HepG2 (cell line): Measurements from ENCODE around the gene CACNA1H. TPM values are rescaled to one million over a fixed set of nuclear protein-coding genes. Genes with fewer than 3 reads are reported as not detected.

Experiments used
- ATAC-seq: fragments of 200-7000 bp; cut with Tn5 transposase; 3 replicates; pipeline ENCODE4 v1.9.1; 2020; ENCODE audit warnings: mild to moderate bottlenecking, moderate library complexity
- BruUV-seq: library from RNA; stranded (reverse); fragments of 400-500 nt; replicated peaks from 2 replicates; lab custom pipeline; 2021; lab: Mats Ljungman, UMichigan
- CTCF ChIA-PET: fragments of 300-600 bp; formaldehyde crosslinking; extraction: SDS; loops from one replicate; lab custom pipeline; 2021; ENCODE audit warnings: low total read pairs, inconsistent platforms, low intra/inter-chr PET ratio; lab: Yijun Ruan, JAX
- POLR2A ChIA-PET: fragments of 350-600 bp; sonication (Branson Sonifier 250); formaldehyde crosslinking; loops from one replicate; lab custom pipeline; 2020; ENCODE audit warnings: antibody characterized with exemption, inconsistent platforms; lab: Yijun Ruan, JAX
- DNase-seq: peaks from one replicate; pipeline ENCODE4 v3.0.0-alpha.2; 2015; ENCODE audit warnings: low spot score
- FAIRE-seq: peaks from 3 replicates; lab custom pipeline; 2011; peaks lifted over from hg19 to GRCh38; lab: Jason Lieb, UNC
- H2AFZ ChIP-seq: one replicate; pipeline ENCODE4 v1.6.1; 2011; ENCODE audit warnings: low read length, inconsistent platforms
- H3K27ac ChIP-seq: fragments of 300-600 bp; 3 replicates; pipeline ENCODE4 v1.8.0; 2011; ENCODE audit warnings: mixed run types, mild to moderate bottlenecking, mixed read lengths, low read length, inconsistent platforms; ENCODE audit not compliant: insufficient read depth; ENCODE audit errors: extremely low read length
- H3K27me3 ChIP-seq, 2 experiments: fragments of 200-600 bp in 1 of 2; 2 replicates in 1 of 2; 3 replicates in 1 of 2; pipeline versions ENCODE4 v1.6.0 to v1.8.0; 2011; ENCODE audit warnings: low read length in 2 of 2, mild to moderate bottlenecking in 2 of 2, moderate library complexity in 2 of 2, inconsistent platforms in 1 of 2; ENCODE audit not compliant: insufficient read depth in 2 of 2, control insufficient read depth in 1 of 2
- H3K36me3 ChIP-seq, 2 experiments: fragments of 200-600 bp in 1 of 2; replicated peaks in 1 of 2; 2 replicates in 1 of 2; 3 replicates in 1 of 2; pipeline versions ENCODE4 v1.5.1 to v1.8.0; 2011; ENCODE audit warnings: low read length in 2 of 2, inconsistent platforms in 1 of 2; ENCODE audit not compliant: insufficient read depth in 2 of 2, control insufficient read depth in 1 of 2
- H3K4me1 ChIP-seq: 2 replicates; pipeline ENCODE4 v1.5.1; 2012; ENCODE audit warnings: low read length, inconsistent platforms; ENCODE audit not compliant: insufficient read depth
- H3K4me2 ChIP-seq: 2 replicates; pipeline ENCODE4 v1.6.0; 2011; ENCODE audit warnings: low read depth, low read length, inconsistent platforms
- H3K4me3 ChIP-seq, 3 experiments: fragments of 200-600 bp in 1 of 3; sonication (generic), shearing (Covaris generic) in 1 of 3; replicated peaks in 1 of 3; 2 replicates each; pipeline ENCODE4 v1.5.1; 2011 to 2016; ENCODE audit warnings: low read length in 3 of 3, inconsistent platforms in 2 of 3, low read depth in 2 of 3, mild to moderate bottlenecking in 2 of 3, control low read depth in 1 of 3, mixed read lengths in 1 of 3; ENCODE audit not compliant: insufficient read depth in 1 of 3
- H3K79me2 ChIP-seq: one replicate; pipeline ENCODE4 v1.6.1; 2011; ENCODE audit warnings: low read length, inconsistent platforms; ENCODE audit not compliant: insufficient read depth
- H3K9ac ChIP-seq: 2 replicates; pipeline ENCODE4 v1.6.0; 2011; ENCODE audit warnings: mild to moderate bottlenecking, low read depth, low read length, inconsistent platforms; ENCODE audit not compliant: insufficient read depth
- H3K9me3 ChIP-seq: 2 replicates; pipeline ENCODE4 v1.5.1; 2012; ENCODE audit warnings: mild to moderate bottlenecking, low read length
- H4K20me1 ChIP-seq: 2 replicates; pipeline ENCODE4 v1.6.0; 2011; ENCODE audit warnings: inconsistent platforms, mild to moderate bottlenecking, low read length, moderate library complexity; ENCODE audit not compliant: insufficient read depth
- BHLHE40 ChIP-seq: IDR thresholded peaks from 2 replicates; pipeline ENCODE4 v1.6.1; 2011; ENCODE audit warnings: low read length, improper control_type of control experiment
- U2AF2 ChIP-seq: fragments of 200-400 bp; formaldehyde crosslinking; IDR thresholded peaks from 2 replicates; pipeline ENCODE4 v1.6.1; 2017; ENCODE audit warnings: low read depth, mild to moderate bottlenecking, low read length
- WGBS: methylation state at CpG from one replicate; pipeline ENCODE4 v1.1.6; 2017; ENCODE audit warnings: low lambda C conversion rate; 5-methylcytosine and 5-hydroxymethylcytosine counted together
- in situ Hi-C: cut with HindIII; loops from 2 replicates; pipeline ENCODE4 v1.10.0; 2017; ENCODE audit warnings: low pct_unique_long_range_greater_than_20kb; ENCODE audit not compliant: extremely low pct_ligation_motif_present
- intact Hi-C: fragments of 100-400 bp; cut with micrococcal nuclease; formaldehyde crosslinking; loops from one replicate; pipeline ENCODE4 v1.10.0; 2022; ENCODE audit not compliant: unreplicated experiment
- polyA plus RNA-seq, 8 experiments: library from polyadenylated mRNA; depleted of rRNA in 3 of 8; stranded (reverse) in 7 of 8; unstranded in 1 of 8; fragments of >200 nt; fragmentation: Illumina TruSeq in 4 of 8; extraction: Trizol in 4 of 8; gene quantifications; 2 replicates each; pipeline versions ENCODE4 v1.2.1 to v1.2.3, GENCODE V29; 2011 to 2016; ENCODE audit warnings: low read depth in 4 of 8, missing spikeins in 1 of 8, mixed read lengths in 1 of 8; ENCODE audit not compliant: insufficient read depth in 1 of 8
- total RNA-seq, 5 experiments: library from RNA; depleted of rRNA; stranded (reverse); fragments of >200 nt; fragmentation: Illumina TruSeq; extraction: Trizol; gene quantifications; 2 replicates each; pipeline ENCODE4 v1.2.3, GENCODE V29; 2016; ENCODE audit warnings: low read depth in 1 of 5
- TF ChIP-seq, protein P1 (sequence below): sonication (generic); formaldehyde crosslinking; IDR thresholded peaks from 2 replicates; pipeline ENCODE4 v1.4.0; 2020; ENCODE audit warnings: missing genetic modification reagents

Gene CACNA1H
- total and polyA plus RNA-seq, 2 of the 13 experiments (the other 11 are each of a cell fraction or from before 2014, with no cell fraction given): 0.40 to 1.8 TPM

DNA sequence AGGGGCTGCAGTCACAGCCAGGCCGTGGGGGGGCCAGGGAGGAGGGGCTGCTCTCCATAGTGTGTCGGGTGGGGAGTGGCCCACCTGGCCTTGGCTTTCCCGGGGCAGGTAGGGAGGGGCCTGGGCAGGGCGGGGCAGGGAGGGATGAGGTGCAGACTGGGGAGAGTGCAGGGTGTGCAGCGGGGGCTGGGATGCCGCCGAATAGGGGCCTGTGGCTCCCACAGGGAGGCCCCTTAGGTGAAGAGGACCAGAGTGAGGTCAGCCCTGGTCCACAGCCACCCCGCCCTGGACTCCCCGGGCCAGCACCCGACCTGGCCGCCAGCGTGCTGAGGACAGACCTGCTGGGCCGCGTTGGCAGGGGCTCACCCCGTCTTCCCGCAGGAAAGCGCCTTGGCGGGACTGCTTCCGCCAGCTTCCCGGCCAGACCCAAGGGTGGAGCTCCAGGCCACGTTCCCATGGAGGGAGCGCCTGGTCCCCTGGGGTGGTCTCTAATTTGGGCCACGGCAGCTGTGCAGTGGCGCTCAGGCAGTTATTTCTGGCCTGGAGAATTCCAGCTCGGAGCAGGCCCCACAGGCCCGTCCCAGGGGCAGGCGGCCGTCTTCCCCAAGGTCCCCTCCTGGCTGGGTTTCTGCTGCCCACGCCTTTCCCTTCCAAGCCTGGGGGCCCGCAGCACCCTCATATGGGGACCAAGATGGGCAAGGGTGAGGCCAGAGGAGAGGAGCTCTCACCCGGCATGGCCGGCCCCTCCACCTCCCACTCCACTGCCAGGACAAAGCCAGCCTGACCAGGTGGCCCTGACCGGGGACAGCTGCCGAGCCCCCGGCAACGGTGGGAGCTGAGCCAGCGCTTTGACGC lies 27.9 kb downstream of the CACNA1H start:
- peaks cover 4% of the 10 kb centered on the region; the same call in 1 of the 2 replicates for H4K20me1 ChIP-seq
- 61% methylated on average over 11 of the region's 38 CpGs for WGBS
- in situ Hi-C loops: no loop called here
- BruUV-seq: no TSS peak
- intact Hi-C loops: no loop called here
- no peak overlapping the region for H3K9ac ChIP-seq
- H3K9me3 ChIP-seq: no peaks in the 10 kb centered on the region
- H3K27ac ChIP-seq: no peak overlapping the region
- H2AFZ ChIP-seq: no peak overlapping the region
- H3K4me2 ChIP-seq: no peak overlapping the region
- no peaks in the 10 kb centered on the region for H3K79me2 ChIP-seq
- no peaks in the 10 kb centered on the region for H3K36me3 ChIP-seq
- POLR2A ChIA-PET: interaction anchor here (0.6 to 0.8 kb wide), 2 partner anchors 68 to 1917 kb away, joined by 3 to 4 read pairs; no protein-coding TSS in a partner anchor
- ATAC-seq (no peak), DNase-seq (no peak), FAIRE-seq (no peak)
- peaks cover 0 to 49% of the 10 kb centered on the region in 2 experiments for H3K27me3 ChIP-seq
- H3K4me1 ChIP-seq: peaks cover 39% of the 10 kb centered on the region
- H3K4me3 ChIP-seq: no peak overlapping the region
- TF ChIP-seq, protein P1, sequence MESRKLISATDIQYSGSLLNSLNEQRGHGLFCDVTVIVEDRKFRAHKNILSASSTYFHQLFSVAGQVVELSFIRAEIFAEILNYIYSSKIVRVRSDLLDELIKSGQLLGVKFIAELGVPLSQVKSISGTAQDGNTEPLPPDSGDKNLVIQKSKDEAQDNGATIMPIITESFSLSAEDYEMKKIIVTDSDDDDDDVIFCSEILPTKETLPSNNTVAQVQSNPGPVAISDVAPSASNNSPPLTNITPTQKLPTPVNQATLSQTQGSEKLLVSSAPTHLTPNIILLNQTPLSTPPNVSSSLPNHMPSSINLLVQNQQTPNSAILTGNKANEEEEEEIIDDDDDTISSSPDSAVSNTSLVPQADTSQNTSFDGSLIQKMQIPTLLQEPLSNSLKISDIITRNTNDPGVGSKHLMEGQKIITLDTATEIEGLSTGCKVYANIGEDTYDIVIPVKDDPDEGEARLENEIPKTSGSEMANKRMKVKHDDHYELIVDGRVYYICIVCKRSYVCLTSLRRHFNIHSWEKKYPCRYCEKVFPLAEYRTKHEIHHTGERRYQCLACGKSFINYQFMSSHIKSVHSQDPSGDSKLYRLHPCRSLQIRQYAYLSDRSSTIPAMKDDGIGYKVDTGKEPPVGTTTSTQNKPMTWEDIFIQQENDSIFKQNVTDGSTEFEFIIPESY (CRISPR knock-in tag): peak; percentile 88
- TF ChIP-seq BHLHE40: no peak
- TF ChIP-seq U2AF2: no peak
- CTCF ChIA-PET: interaction anchor here (1.4 kb wide), 1 partner anchor 75 kb away, joined by 4 read pairs; no protein-coding TSS in a partner anchor
